Measurements from ENCODE around the gene WDTC1. TPM values are rescaled to one million over a fixed set of nuclear protein-coding genes. Genes with fewer than 3 reads are reported as not detected.

The WDTC1 gene
- total RNA-seq, 1 experiment from 2014 or later, result 24.6 TPM

GRCh38 chr1:27274204-27274603 lies 39.8 kb downstream of the WDTC1 start:
- ATAC-seq (no peak), DNase-seq (ENCODE audit: low read depth, low spot score) (no peak)
- Histone ChIP-seq H3K4me1 (ENCODE audit: control insufficient read depth, insufficient read depth, low read length) (no peaks in the 10 kb centered on the region), H3K36me3 (ENCODE audit: control insufficient read depth, insufficient read depth, low read length) (no peaks in the 10 kb centered on the region), H3K9me3 (ENCODE audit: control insufficient read depth, insufficient read depth, low read depth, low read length) (no peaks in the 10 kb centered on the region), H3K27ac (ENCODE audit: low read length) (no peak overlapping the region), H3K4me3 (ENCODE audit: low read depth in 2 of 2, low read length in 2 of 2) (no peak overlapping the region), H3K27me3 (ENCODE audit: control insufficient read depth, insufficient read depth, low read length) (no peaks in the 10 kb centered on the region)
- in situ Hi-C loops (cut with HindIII; ENCODE audit: low pct_unique_long_range_greater_than_20kb, low sequenced_read_pairs) (no loop called here), intact Hi-C loops (cut with micrococcal nuclease; ENCODE audit: unreplicated experiment) (no loop called here)
- ChIA-PET CTCF (no interaction called here), POLR2A (no interaction called here)
- no peak for TF ChIP-seq SIN3A (IDR thresholded peaks at IDR 0.05; ENCODE audit: borderline replicate concordance, insufficient read depth, low read depth, low read length)
- BruUV-seq (replicated peaks), result no TSS peak

DNA sequence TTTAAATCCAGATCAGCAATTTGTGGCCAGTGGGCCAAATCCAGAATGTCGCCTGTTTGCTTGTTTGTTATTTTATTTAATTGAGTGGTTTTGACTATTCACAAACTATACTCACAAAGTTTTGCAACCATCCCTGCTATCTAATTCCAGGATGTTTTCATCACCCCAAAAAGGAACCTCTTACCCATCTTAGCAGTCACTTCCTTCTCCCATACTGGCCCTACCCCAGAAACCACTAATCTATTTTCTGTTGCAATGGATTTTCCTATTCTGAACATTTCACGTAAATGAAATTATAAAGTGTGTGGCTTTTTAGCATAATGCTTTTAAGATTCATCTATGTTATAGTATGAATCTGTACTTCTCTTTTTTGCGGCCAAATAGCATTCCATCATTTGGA lies 41.3 kb downstream of the WDTC1 start:
- no peak for TF ChIP-seq SIN3A (IDR thresholded peaks at IDR 0.05; ENCODE audit: borderline replicate concordance, insufficient read depth, low read depth, low read length)
- TF ChIP-seq, protein P1, sequence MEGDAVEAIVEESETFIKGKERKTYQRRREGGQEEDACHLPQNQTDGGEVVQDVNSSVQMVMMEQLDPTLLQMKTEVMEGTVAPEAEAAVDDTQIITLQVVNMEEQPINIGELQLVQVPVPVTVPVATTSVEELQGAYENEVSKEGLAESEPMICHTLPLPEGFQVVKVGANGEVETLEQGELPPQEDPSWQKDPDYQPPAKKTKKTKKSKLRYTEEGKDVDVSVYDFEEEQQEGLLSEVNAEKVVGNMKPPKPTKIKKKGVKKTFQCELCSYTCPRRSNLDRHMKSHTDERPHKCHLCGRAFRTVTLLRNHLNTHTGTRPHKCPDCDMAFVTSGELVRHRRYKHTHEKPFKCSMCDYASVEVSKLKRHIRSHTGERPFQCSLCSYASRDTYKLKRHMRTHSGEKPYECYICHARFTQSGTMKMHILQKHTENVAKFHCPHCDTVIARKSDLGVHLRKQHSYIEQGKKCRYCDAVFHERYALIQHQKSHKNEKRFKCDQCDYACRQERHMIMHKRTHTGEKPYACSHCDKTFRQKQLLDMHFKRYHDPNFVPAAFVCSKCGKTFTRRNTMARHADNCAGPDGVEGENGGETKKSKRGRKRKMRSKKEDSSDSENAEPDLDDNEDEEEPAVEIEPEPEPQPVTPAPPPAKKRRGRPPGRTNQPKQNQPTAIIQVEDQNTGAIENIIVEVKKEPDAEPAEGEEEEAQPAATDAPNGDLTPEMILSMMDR (IDR thresholded peaks at IDR 0.05), result no peak
- TF ChIP-seq REST (IDR thresholded peaks at IDR 0.05; ENCODE audit: insufficient read depth in 1 of 2, low read depth in 2 of 2, low read length in 1 of 2), result no peak
- TF ChIP-seq POLR2AphosphoS5 (IDR thresholded peaks at IDR 0.05; ENCODE audit: low read depth, low read length), result no peak
- TF ChIP-seq TCF7L2 (IDR thresholded peaks at IDR 0.05; ENCODE audit: low read depth, low read length), result no peak
- no peaks in the 10 kb centered on the region for H3K27me3 ChIP-seq (ENCODE audit: control insufficient read depth, insufficient read depth, low read length)
- no peaks in the 10 kb centered on the region for H3K36me3 ChIP-seq (ENCODE audit: control insufficient read depth, insufficient read depth, low read length)
- no peak overlapping the region for H3K4me3 ChIP-seq (ENCODE audit: low read depth in 2 of 2, low read length in 2 of 2)
- CTCF ChIA-PET, result no interaction called here
- POLR2A ChIA-PET, result no interaction called here
- in situ Hi-C loops (cut with HindIII; ENCODE audit: low pct_unique_long_range_greater_than_20kb, low sequenced_read_pairs) (no loop called here), intact Hi-C loops (cut with micrococcal nuclease; ENCODE audit: unreplicated experiment) (no loop called here)
- H3K9me3 ChIP-seq (ENCODE audit: control insufficient read depth, insufficient read depth, low read depth, low read length), result no peaks in the 10 kb centered on the region
- no peak overlapping the region for H3K27ac ChIP-seq (ENCODE audit: low read length)
- no peaks in the 10 kb centered on the region for H3K4me1 ChIP-seq (ENCODE audit: control insufficient read depth, insufficient read depth, low read length)
- no TSS peak for BruUV-seq (replicated peaks)
- ATAC-seq, result no peak
- no peak for DNase-seq (ENCODE audit: low read depth, low spot score)

DNA sequence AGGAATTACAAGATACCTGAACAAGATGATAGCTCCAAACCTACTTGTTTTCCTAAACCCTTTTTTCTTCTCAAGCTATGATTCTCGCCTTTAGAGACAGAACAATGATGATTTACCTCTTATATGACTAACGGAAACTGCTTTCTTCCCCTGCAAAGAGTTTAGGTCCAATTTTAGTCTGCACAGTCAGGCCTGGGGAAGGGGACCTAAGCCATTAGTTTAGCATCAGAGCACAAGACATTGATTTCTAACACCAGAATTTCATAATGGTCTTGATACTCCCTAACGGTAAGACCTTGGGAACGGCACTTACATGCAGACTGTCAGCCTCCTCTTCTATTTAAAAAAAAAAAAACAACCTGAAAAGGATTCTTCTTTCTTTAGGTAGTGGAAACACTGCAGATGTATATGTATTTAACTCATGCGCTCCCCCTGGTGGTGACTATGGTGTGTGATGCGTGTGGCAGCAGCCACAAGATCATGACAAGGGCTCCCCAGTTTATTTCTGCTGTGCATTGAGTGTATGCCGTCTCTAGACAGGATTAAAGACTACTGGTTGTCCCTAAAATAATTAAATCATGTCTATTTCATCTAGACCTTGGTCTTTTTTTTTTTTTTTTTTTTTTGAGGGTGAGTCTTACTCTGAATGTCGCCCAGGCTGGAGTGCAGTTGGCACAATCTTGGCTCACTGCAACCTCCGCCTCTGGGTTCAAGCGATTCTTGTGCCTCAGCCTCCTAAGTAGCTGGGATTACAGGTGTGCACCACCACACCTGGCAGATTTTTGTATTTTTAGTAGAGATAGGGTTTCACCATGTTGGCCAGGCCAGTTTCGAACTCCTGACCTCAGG lies 50.2 kb downstream of the WDTC1 start:
- Histone ChIP-seq H3K9me3 (ENCODE audit: control insufficient read depth, insufficient read depth, low read depth, low read length) (no peaks in the 10 kb centered on the region), H3K4me3 (ENCODE audit: low read depth in 2 of 2, low read length in 2 of 2) (no peak overlapping the region), H3K36me3 (ENCODE audit: control insufficient read depth, insufficient read depth, low read length) (no peaks in the 10 kb centered on the region), H3K4me1 (ENCODE audit: control insufficient read depth, insufficient read depth, low read length) (no peaks in the 10 kb centered on the region), H3K27me3 (ENCODE audit: control insufficient read depth, insufficient read depth, low read length) (no peaks in the 10 kb centered on the region), H3K27ac (ENCODE audit: low read length) (no peak overlapping the region)
- BruUV-seq (replicated peaks), result no TSS peak
- ChIA-PET POLR2A (no interaction called here), CTCF (interaction anchor here (0.5 to 1.6 kb wide), 5 partner anchors 11 to 280 kb away, joined by 3 to 11 read pairs (median 4); no protein-coding TSS in a partner anchor)
- TF ChIP-seq POLR2AphosphoS5 (IDR thresholded peaks at IDR 0.05; ENCODE audit: low read depth, low read length), result no peak
- TF ChIP-seq, protein P1 (IDR thresholded peaks at IDR 0.05), result peak; percentile 89
- intact Hi-C loops (cut with micrococcal nuclease; ENCODE audit: unreplicated experiment), result loop anchor here (1.0 to 10.0 kb wide), 3 partner anchors 86 to 240 kb away; no protein-coding TSS in a partner anchor
- in situ Hi-C loops (cut with HindIII; ENCODE audit: low pct_unique_long_range_greater_than_20kb, low sequenced_read_pairs), result no loop called here
- ATAC-seq, result peak; percentile 96
- peak; percentile 52 for DNase-seq (ENCODE audit: low read depth, low spot score)
